GM12878 (cell line): ENCODE data around the gene IL1RL1. TPM values are rescaled to one million over a fixed set of nuclear protein-coding genes. Genes with fewer than 3 reads are reported as not detected.

Experiments used
- ATAC-seq: fragments of 200-7000 bp; cut with Tn5 transposase; 3 replicates; pipeline ENCODE4 v1.9.1; 2020; ENCODE audit warnings: mild to moderate bottlenecking, moderate library complexity
- BruUV-seq: library from RNA; stranded (reverse); fragments of 400-500 nt; replicated peaks from 2 replicates; lab custom pipeline; 2021; lab: Mats Ljungman, UMichigan
- CTCF ChIA-PET: fragments of 300-600 bp; sonication (Branson Sonifier 250); formaldehyde crosslinking; extraction: SDS; loops from one replicate; lab custom pipeline; 2021; ENCODE audit warnings: inconsistent platforms; lab: Yijun Ruan, JAX
- POLR2A ChIA-PET: fragments of 350-600 bp; formaldehyde crosslinking; extraction: SDS; loops from one replicate; lab custom pipeline; 2021; ENCODE audit warnings: inconsistent platforms; lab: Charles Lee
- RAD21 ChIA-PET: fragments of 300-600 bp; sonication (Branson Sonifier 250); formaldehyde crosslinking; loops from one replicate; lab custom pipeline; 2023; ENCODE audit warnings: antibody characterized with exemption; ENCODE audit not compliant: unreplicated experiment; lab: Charles Lee
- SMC1A ChIA-PET: fragments of 300-600 bp; sonication (Branson Sonifier 250); formaldehyde crosslinking; loops from one replicate; lab custom pipeline; 2023; ENCODE audit not compliant: unreplicated experiment, uncharacterized antibody; lab: Charles Lee
- DNase-seq: peaks from one replicate; pipeline ENCODE4 v3.0.0-alpha.2; 2011; ENCODE audit warnings: low read depth, low spot score
- FAIRE-seq: peaks from 3 replicates; lab custom pipeline; 2011; peaks lifted over from hg19 to GRCh38; lab: Jason Lieb, UNC
- H2AFZ ChIP-seq: 2 replicates; pipeline ENCODE4 v1.6.0; 2011; ENCODE audit warnings: low read depth, low read length, control low read depth; ENCODE audit not compliant: control insufficient read depth
- H3K27ac ChIP-seq: 2 replicates; pipeline ENCODE4 v1.5.1; 2011; ENCODE audit warnings: control low read depth; ENCODE audit not compliant: control insufficient read depth, insufficient read depth
- H3K27me3 ChIP-seq, 2 experiments: replicated peaks in 1 of 2; 2 replicates each; pipeline versions ENCODE4 v1.6.0 to v1.6.1; 2011; ENCODE audit warnings: low read length in 1 of 2; ENCODE audit not compliant: control insufficient read depth in 2 of 2, insufficient read depth in 2 of 2
- H3K36me3 ChIP-seq, 2 experiments: 2 replicates each; pipeline ENCODE4 v1.5.1; 2011; ENCODE audit warnings: low read length in 1 of 2; ENCODE audit not compliant: control insufficient read depth in 2 of 2, insufficient read depth in 2 of 2
- H3K4me1 ChIP-seq: 2 replicates; pipeline ENCODE4 v1.6.1; 2011; ENCODE audit warnings: mild to moderate bottlenecking, low read length, moderate library complexity, mixed read lengths; ENCODE audit not compliant: control insufficient read depth, insufficient read depth
- H3K4me2 ChIP-seq: 2 replicates; pipeline ENCODE4 v1.6.0; 2011; ENCODE audit warnings: control low read depth; ENCODE audit not compliant: control insufficient read depth, insufficient read depth
- H3K4me3 ChIP-seq: fragments of 200-600 bp; sonication (generic); 2 replicates; pipeline ENCODE4 v1.5.1; 2016
- H3K79me2 ChIP-seq: 2 replicates; pipeline ENCODE4 v1.6.0; 2011; ENCODE audit warnings: low read length; ENCODE audit not compliant: control insufficient read depth, insufficient read depth
- H3K9ac ChIP-seq: 2 replicates; pipeline ENCODE4 v1.8.0; 2011; ENCODE audit warnings: low read length, control low read depth, mixed read lengths; ENCODE audit not compliant: control insufficient read depth, insufficient read depth
- H3K9me3 ChIP-seq: replicated peaks from 3 replicates; pipeline ENCODE4 v1.5.1; 2011; ENCODE audit warnings: mild to moderate bottlenecking, low read length; ENCODE audit not compliant: control insufficient read depth, insufficient read depth
- H4K20me1 ChIP-seq: 2 replicates; pipeline ENCODE4 v1.6.0; 2011; ENCODE audit not compliant: control insufficient read depth, insufficient read depth
- BCL11A ChIP-seq: IDR thresholded peaks from 2 replicates; pipeline ENCODE4 v1.6.1; 2011; ENCODE audit warnings: low read depth, low read length
- CBX5 ChIP-seq: sonication (generic); IDR thresholded peaks from 2 replicates; pipeline ENCODE4 v1.6.1; 2016; ENCODE audit warnings: low read depth, moderate library complexity, mild to moderate bottlenecking, inconsistent platforms
- HCFC1 ChIP-seq: fragments of 150-350 bp; IDR thresholded peaks from 2 replicates; pipeline ENCODE4 v1.6.1; 2014; ENCODE audit warnings: low read length
- HDAC6 ChIP-seq: fragments of 200-600 bp; sonication (generic); IDR thresholded peaks from one replicate; pipeline ENCODE4 v1.8.0; 2017; ENCODE audit warnings: antibody characterized with exemption; ENCODE audit not compliant: unreplicated experiment
- NFYA ChIP-seq: IDR thresholded peaks from 2 replicates; pipeline ENCODE4 v1.6.1; 2011; ENCODE audit warnings: low read depth, mild to moderate bottlenecking, low read length, improper control_type of control experiment, borderline replicate concordance
- POLR2AphosphoS5 ChIP-seq: IDR thresholded peaks from 2 replicates; pipeline ENCODE4 v1.6.1; 2011; ENCODE audit warnings: mild to moderate bottlenecking, low read length, inconsistent platforms
- SUZ12 ChIP-seq: fragments of 200-600 bp; sonication (generic); IDR thresholded peaks from one replicate; pipeline ENCODE4 v1.6.1; 2018; ENCODE audit warnings: antibody characterized with exemption, mild to moderate bottlenecking; ENCODE audit not compliant: unreplicated experiment
- TCF3 ChIP-seq: IDR thresholded peaks from 2 replicates; pipeline ENCODE4 v1.6.1; 2012; ENCODE audit warnings: low read depth, mild to moderate bottlenecking, low read length, borderline replicate concordance; ENCODE audit not compliant: insufficient read depth
- TCF7 ChIP-seq: IDR thresholded peaks from 2 replicates; pipeline ENCODE4 v1.6.1; 2014; ENCODE audit warnings: antibody characterized with exemption, borderline replicate concordance
- ZNF207 ChIP-seq: fragments of 450-650 bp; IDR thresholded peaks from 2 replicates; pipeline ENCODE4 v1.6.1; 2014; ENCODE audit warnings: antibody characterized with exemption, mild to moderate bottlenecking, borderline replicate concordance
- ZNF217 ChIP-seq: fragments of 450-650 bp; IDR thresholded peaks from 2 replicates; pipeline ENCODE4 v1.6.1; 2017; ENCODE audit warnings: antibody characterized with exemption, mild to moderate bottlenecking
- ZNF384 ChIP-seq: IDR thresholded peaks from 2 replicates; pipeline ENCODE4 v1.6.1; 2012; ENCODE audit warnings: low read depth, mild to moderate bottlenecking, low read length, improper control_type of control experiment, borderline replicate concordance
- ZNF622 ChIP-seq: fragments of 450-650 bp; IDR thresholded peaks from 2 replicates; pipeline ENCODE4 v1.6.1; 2017; ENCODE audit warnings: mild to moderate bottlenecking, inconsistent platforms
- WGBS: methylation state at CpG from one replicate; pipeline ENCODE4 v1.1.6; 2016; ENCODE audit warnings: low lambda C conversion rate; ENCODE audit not compliant: insufficient replicate concordance, insufficient coverage; ENCODE audit errors: missing lambda C conversion rate; 5-methylcytosine and 5-hydroxymethylcytosine counted together
- in situ Hi-C: fragments of 300-500 bp; cut with MboI; formaldehyde crosslinking; loops from 9 replicates; pipeline ENCODE4 v1.14.3; 2018; ENCODE audit warnings: mixed read lengths
- intact Hi-C: fragments of 100-400 bp; cut with micrococcal nuclease; formaldehyde crosslinking; loops from one replicate; pipeline ENCODE4 v1.14.2; 2022; ENCODE audit not compliant: unreplicated experiment
- polyA plus RNA-seq, 11 experiments: library from polyadenylated mRNA; depleted of rRNA in 4 of 11; unstranded in 6 of 11; stranded (reverse) in 5 of 11; fragments of >200 nt; fragmentation: Nextera tagmentation in 4 of 11; fragmentation: Illumina TruSeq in 1 of 11; extraction: Ambion mirVana in 4 of 11; extraction: Trizol in 1 of 11; gene quantifications; 1 replicate in 1 of 11; 2 replicates in 10 of 11; pipeline versions ENCODE4 v1.2.1 to v1.2.3, GENCODE V29; 2011 to 2016; ENCODE audit warnings: inconsistent platforms in 2 of 11, missing spikeins in 2 of 11, low read depth in 1 of 11
- total RNA-seq, 4 experiments: library from RNA; depleted of rRNA in 3 of 4; stranded (reverse); fragments of >200 nt in 3 of 4; fragmentation: Illumina TruSeq in 1 of 4; extraction: Trizol in 1 of 4; gene quantifications; 2 replicates each; pipeline versions ENCODE4 v1.2.1 to v1.2.3, GENCODE V29; 2013 to 2021

IL1RL1 gene
- total and polyA plus RNA-seq, 10 of the 15 experiments (the other 5 are each of a cell fraction or from before 2014, with no cell fraction given): 0.08 to 0.18 TPM; not detected in 8

GRCh38 chr2:102279391-102279735 lies 32.0 kb upstream of the IL1RL1 start:
- Histone ChIP-seq H3K9me3 (no peaks in the 10 kb centered on the region), H2AFZ (no peak overlapping the region)
- 0% methylated on average over 1 of the region's 1 CpG for WGBS
- SMC1A ChIA-PET: interaction anchor here (0.6 kb wide), 1 partner anchor 785 kb away, joined by 5 read pairs; no protein-coding TSS in a partner anchor
- TF ChIP-seq POLR2AphosphoS5: no peak
- TF ChIP-seq SUZ12: no peak
- TF ChIP-seq CBX5: no peak
- no peak for TF ChIP-seq HCFC1
- no peak for TF ChIP-seq ZNF622
- no peak for TF ChIP-seq ZNF217
- TF ChIP-seq ZNF207: no peak
- TF ChIP-seq NFYA: no peak
- TF ChIP-seq HDAC6: no peak
- no peak for TF ChIP-seq TCF7
- TF ChIP-seq ZNF384: no peak
- TF ChIP-seq BCL11A: no peak
- TF ChIP-seq TCF3: no peak
- TF ChIP-seq, all 136 proteins: peak for 0
- Histone ChIP-seq H4K20me1 (no peaks in the 10 kb centered on the region), H3K4me3 (no peak overlapping the region), H3K9ac (no peak overlapping the region), H3K36me3 (no peaks in the 10 kb centered on the region), H3K4me2 (no peak overlapping the region), H3K27ac (no peak overlapping the region), H3K27me3 (no peaks in the 10 kb centered on the region; a peak in 1 of 4 replicates), H3K4me1 (no peaks in the 10 kb centered on the region), H3K79me2 (no peaks in the 10 kb centered on the region)
- intact Hi-C loops: no loop called here
- in situ Hi-C loops: no loop called here
- no TSS peak for BruUV-seq
- no peak for ATAC-seq
- RAD21 ChIA-PET: no interaction called here
- CTCF ChIA-PET: no interaction called here
- no peak for FAIRE-seq
- no peak for DNase-seq
- POLR2A ChIA-PET: no interaction called here
